H1 (cell line): ENCODE data around the gene FRS2. TPM values are rescaled to one million over a fixed set of nuclear protein-coding genes. Genes with fewer than 3 reads are reported as not detected.

Experiments used
- CBX8 ChIP-seq: fragments of 300-800, 300-1000 bp; sonication (generic); IDR thresholded peaks from 2 replicates; pipeline ENCODE4 v1.7.1; 2016; ENCODE audit warnings: low read depth, low read length, borderline replicate concordance
- EGR1 ChIP-seq: IDR thresholded peaks from 2 replicates; pipeline ENCODE4 v1.6.1; 2011; ENCODE audit warnings: low read depth, low read length, borderline replicate concordance
- PHF8 ChIP-seq: fragments of 200-600 bp; sonication (generic); conservative IDR thresholded peaks from 2 replicates; pipeline ENCODE4 v1.7.1; 2012; ENCODE audit warnings: low read depth, mild to moderate bottlenecking, inconsistent platforms, low read length, moderate library complexity
- RXRA ChIP-seq: IDR thresholded peaks from 2 replicates; pipeline ENCODE4 v1.6.1; 2011; ENCODE audit warnings: low read depth, mild to moderate bottlenecking, low read length, moderate library complexity; ENCODE audit not compliant: insufficient read depth
- TAF7 ChIP-seq: optimal IDR thresholded peaks from 2 replicates; pipeline ENCODE3; 2011; ENCODE audit warnings: low read depth, mild to moderate bottlenecking, inconsistent platforms, low read length, moderate library complexity, borderline replicate concordance
- polyA plus RNA-seq, 7 experiments: library from polyadenylated mRNA; depleted of rRNA in 3 of 7; stranded (reverse) in 5 of 7; unstranded in 2 of 7; fragments of >200 nt in 5 of 7; fragments of 200-250 nt in 2 of 7; gene quantifications; 1 replicate in 5 of 7; 2 replicates in 1 of 7; 4 replicates in 1 of 7; pipeline versions ENCODE4 v1.2.1 to v1.2.3, GENCODE V29; 2011 to 2013; ENCODE audit warnings: missing spikeins in 2 of 7, mixed read lengths in 2 of 7
- total RNA-seq: library from RNA; stranded (reverse); fragmentation: NEBNext Ultra II Directional; extraction: Animal tissue kit (Norgen Biotek cat#: 25700); gene quantifications from 2 replicates; pipeline ENCODE4 v1.2.1, GENCODE V29; 2021

Gene FRS2
- total and polyA plus RNA-seq, 2 of the 8 experiments (the other 6 are each of a cell fraction or from before 2014, with no cell fraction given), result 10.3 to 35.8 TPM

DNA sequence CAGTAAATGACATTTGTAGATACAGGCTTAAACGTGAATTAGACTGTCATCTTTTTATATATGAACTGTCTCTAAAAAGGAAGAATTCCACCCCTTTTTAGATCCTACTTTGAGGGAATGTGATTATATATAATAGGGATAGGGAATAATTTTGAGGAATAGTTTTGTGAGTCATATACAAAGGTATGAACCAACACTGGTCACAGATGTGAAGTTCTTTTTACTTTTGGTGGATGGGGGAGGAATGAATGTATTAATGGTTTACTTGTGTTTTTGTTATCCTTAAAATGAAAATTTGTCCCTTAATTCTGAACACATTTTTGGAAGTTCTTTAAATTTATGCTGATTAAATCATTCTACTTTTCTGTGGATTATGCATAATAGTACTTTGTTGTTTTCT, 30.4 kb downstream of the FRS2 start (continued):
- no peak for TF ChIP-seq PHF8
- no peak for TF ChIP-seq CBX8
- TF ChIP-seq TAF7, result no peak
- no peak for TF ChIP-seq EGR1
- TF ChIP-seq RXRA, result no peak
